HUDEP-2 (cell line): Measurements from ENCODE around the gene CHAF1A.
A peak's percentile ranks its signal among the peaks of the same experiment; 100 is the strongest.

ENCODE experiments used
- DNase-seq, 76 experiments: peaks; one replicate each; lab custom pipeline; 2025; ENCODE audit not compliant: unreplicated experiment in 76 of 76; lab: John Stamatoyannopoulos, UW

CHAF1A gene

GRCh38 chr19:4454747-4455718 is 52.6 kb downstream of the CHAF1A start:
- peak; percentile 73 to 98 (median 93) for DNase-seq

- DNase-seq, result peak in 62 of 76 experiments; percentile 20 to 90 (median 61)
Observed at GRCh38 chr19:4455719-4456475, 53.5 kb downstream of the CHAF1A start.

- peak in 23 of 76 experiments; percentile 19 to 62 (median 42) for DNase-seq
Observed at GRCh38 chr19:4456476-4456842, 54.0 kb downstream of the CHAF1A start.

DNA sequence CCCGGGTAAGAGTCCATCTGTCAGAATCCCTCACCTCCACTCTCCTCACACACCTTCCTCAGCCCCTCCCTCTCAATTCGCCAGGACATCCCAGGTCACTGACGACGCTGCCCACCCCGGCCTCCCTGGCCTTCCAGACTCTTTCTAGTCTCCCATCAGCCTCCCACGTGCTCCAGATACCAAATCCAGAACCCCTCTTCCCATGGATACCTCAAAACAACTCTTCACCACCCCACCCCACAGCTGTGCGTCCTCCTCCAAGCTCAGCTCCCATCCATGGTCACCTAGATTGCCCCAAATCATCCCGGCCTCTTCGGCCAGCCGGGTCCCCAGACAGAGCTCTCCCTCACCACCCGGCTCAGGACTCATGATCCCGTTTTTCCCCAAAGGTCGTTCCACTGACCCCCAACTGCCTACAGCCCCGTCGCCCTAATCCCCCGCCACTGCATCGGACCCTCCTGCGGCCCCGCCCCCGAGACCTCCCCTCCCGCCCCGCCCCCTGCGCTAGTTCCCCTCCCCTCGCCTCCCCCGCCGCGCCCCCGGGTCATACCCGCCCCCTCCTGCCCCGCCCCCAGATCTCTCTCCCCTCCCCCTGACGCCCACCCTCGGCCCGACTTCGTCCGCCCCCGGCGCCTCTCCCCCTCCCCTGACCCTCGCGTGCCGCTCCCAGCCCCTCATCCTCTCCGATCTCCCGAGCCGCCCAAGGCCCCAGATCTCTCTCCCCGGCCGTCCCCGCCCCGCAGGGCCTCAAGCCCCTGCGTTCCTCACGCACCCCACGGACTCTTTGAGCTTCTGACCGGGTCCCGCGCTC is 54.6 kb downstream of the CHAF1A start:
- peak in 41 of 76 experiments; percentile 34 to 91 (median 58) for DNase-seq

DNA sequence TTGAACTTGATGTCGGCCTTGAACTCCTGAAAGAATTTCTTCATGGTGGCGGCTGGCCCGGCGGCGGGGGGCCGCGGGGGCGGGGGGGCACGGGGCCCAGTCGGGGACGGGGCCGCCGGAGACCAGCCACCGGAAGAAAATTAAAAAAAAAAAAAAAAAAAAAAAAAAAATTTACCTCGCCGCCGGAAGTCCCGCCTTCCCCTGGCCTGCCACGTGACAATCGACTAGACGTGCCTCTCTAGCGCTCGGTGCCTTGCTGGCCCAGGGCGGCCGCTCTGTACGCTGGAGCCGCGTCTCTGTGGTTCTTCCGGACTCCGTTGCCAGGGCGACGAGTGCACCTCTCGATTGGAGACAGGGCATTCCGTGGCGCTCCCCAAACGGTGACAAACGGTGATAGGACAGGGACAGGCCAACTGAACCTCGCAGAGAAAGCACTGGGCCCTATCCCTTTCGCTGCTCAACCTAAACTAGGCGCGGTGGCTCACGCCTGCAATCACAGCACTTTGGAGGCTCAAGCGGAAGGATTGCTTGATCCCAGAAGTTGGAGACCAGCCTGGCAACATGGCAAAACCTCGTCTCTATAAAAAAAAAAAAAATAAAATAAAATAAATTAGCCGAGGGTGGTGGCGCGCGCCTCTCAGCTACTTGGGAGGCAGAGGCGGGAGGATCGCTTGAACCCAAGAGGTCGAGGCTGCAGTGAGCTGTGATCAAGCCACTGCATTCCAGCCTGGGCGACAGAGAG is 55.4 kb downstream of the CHAF1A start, which contains the start of gene UBXN6:
TSS of gene UBXN6 (minus strand) at position 141 of the 742 bp plus-strand sequence. CDS start at position 44, 97 bp downstream.
- DNase-seq, result peak in 75 of 76 experiments; percentile 96 to 100 (median 99)

GRCh38 chr19:4464815-4465581 is 62.6 kb downstream of the CHAF1A start:
- DNase-seq, result no peak

DNA sequence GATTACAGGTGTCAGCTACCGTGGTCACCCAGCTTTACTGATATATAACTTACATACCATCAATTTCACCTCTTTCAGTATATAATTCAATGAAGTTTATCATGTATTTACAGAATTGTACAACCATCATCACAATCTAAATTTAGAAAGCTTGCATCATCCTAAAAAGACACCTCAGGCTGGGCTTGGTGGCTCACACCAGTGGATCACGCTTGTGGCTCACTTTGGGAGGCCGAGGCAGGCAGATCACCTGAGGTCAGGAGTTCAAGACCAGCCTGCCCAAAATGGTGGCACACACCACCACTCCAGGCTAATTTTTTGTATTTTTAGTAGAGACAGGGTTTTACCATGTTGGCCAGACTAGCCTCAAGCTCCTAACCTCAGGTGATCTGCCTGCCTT is 65.4 kb downstream of the CHAF1A start:
- DNase-seq, result no peak

GRCh38 chr19:4471403-4472173 is 69.1 kb downstream of the CHAF1A start:
- peak in 75 of 76 experiments; percentile 96 to 100 (median 100) for DNase-seq

- peak in 1 of 76 experiments; percentile 65 for DNase-seq
Observed at GRCh38 chr19:4472174-4472974, 69.9 kb downstream of the CHAF1A start, which contains the start of gene HDGFL2. Gene HDGFL2, plus strand, starts transcription at chr19:4472297. Its CDS starts 54 bp downstream, at chr19:4472351.

GRCh38 chr19:4473011-4473762 is 70.7 kb downstream of the CHAF1A start:
- DNase-seq, result no peak

GRCh38 chr19:4473763-4474513 is 71.5 kb downstream of the CHAF1A start:
- no peak for DNase-seq

DNA sequence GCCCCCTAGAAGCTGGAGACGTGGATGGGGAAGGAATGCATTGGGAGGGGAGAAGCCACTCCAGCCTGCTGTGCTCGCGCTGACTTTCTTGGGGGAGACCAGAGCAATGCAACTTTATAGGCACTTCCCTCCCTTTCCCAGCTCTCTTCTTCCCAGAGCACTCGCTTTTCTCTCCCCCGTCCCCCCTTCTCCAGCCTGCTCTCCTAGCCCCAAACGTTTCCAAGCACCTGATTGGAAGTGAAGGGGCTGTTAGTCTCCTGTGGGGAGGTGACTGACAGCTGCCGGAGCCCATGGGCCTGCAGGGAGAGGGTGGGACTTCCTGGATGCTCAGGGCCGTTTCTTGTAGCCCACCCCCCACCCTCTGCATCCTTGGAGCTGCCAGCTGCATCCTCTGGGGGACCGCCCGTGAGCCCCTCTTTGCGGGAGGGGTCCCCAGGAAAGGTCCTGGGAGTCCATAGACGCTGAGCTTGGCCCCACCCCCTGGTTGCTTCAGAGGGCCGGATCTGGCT is 72.1 kb downstream of the CHAF1A start:
- no peak for DNase-seq

- DNase-seq, result no peak
Observed at GRCh38 chr19:4477034-4477801, 74.8 kb downstream of the CHAF1A start.

DNA sequence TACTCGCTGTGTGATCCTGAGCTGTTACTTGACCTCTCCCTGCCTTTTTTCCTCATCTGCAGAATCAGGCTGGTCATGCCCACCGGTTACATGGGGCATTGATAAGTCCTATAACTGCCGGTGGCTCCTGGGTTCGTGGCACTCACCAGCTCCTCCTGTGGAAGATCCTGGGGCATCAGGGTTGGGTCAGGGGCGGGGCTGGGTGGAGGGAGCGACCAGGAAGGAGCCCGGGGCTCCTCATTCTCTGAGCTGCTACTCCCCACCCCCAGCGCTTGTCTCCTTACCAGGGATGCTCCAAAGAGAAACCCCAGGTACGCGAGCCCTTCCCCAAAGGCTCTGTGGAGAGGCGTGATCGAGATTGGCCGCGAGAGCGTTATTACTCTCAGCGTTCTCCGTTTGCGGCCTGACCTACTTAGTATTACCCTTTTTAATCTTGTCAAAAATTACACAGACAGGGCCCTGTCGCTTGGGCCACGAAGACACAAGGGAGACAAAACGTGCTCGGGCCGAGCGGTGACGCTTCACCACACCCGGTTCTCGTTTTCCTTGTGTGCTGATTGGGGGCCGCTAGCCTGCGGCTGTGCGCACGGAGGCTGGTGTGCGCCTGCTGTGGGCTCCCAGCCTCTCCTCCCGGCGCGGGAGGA is 80.4 kb downstream of the CHAF1A start:
- DNase-seq, result no peak

DNA sequence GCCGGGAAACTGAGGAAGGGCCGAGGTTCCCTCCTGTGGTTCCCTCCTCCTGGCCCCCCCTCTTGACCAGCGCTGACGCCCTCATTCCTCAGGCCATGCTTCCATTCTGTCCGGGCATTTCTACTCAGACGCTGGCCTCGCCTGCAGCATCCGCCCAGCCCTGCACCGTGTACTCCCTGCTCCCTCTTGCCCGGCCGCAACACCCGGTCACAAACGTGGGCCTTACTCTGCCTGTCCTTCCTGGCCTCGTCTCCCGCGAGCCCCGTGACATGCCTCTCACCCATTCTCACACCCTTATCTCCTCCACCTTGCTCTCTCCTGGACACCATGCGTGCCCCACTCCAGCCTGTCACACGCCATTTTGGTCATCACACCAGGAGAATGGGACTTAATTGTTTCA is 80.9 kb downstream of the CHAF1A start:
- no peak for DNase-seq
